ENCODE data around the gene PNMA8B. TPM values are rescaled to one million over a fixed set of nuclear protein-coding genes. Genes with fewer than 3 reads are reported as not detected.

PNMA8B gene, protein sequence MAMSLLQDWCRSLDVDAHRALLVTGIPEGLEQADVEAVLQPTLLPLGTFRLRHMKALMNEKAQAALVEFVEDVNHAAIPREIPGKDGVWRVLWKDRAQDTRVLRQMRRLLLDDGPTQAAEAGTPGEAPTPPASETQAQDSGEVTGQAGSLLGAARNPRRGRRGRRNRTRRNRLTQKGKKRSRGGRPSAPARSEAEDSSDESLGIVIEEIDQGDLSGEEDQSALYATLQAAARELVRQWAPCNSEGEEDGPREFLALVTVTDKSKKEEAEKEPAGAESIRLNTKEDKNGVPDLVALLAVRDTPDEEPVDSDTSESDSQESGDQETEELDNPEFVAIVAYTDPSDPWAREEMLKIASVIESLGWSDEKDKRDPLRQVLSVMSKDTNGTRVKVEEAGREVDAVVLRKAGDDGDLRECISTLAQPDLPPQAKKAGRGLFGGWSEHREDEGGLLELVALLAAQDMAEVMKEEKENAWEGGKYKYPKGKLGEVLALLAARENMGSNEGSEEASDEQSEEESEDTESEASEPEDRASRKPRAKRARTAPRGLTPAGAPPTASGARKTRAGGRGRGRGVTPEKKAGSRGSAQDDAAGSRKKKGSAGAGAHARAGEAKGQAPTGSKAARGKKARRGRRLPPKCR
- 1 to 10 TPM in 1 of 2 donors, under 1 TPM in 1; 0.96 to 3.1 TPM for total RNA-seq

DNA sequence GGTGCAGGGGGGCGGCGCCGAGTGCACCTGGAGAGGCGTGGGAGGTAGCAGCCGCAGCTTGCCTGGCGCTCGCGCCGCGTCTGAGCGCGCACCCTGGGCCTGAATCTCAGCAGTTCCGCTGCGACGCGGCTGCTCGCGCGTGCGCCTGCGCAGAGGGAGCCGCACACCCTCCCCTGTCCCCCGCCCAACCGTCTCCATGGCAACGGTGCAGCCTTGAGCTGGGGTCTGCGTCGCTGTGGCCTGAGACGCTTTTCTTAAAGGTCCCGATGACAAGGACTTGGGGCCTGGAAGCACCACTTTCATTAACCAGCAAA, at the start of gene PNMA8B:
TSS of gene PNMA8B (minus strand) at position 82 of the 314 bp plus-strand sequence. CDS start 402 bp downstream, outside the sequence.
- no peaks in the 10 kb centered on the region for H3K9me3 ChIP-seq
- H3K27me3 ChIP-seq (replicated peaks; ENCODE audit: insufficient read depth): peaks cover 3% of the 10 kb centered on the region
- H3K36me3 ChIP-seq: no peaks in the 10 kb centered on the region
- H3K4me1 ChIP-seq (replicated peaks): no peaks in the 10 kb centered on the region
- peak within 1 kb of the TSS; percentile 9 to 24 for H3K4me3 ChIP-seq
- 8% methylated on average over 17 of the region's 29 CpGs for WGBS
- no peak for DNase-seq (ENCODE audit: low spot score)
- intact Hi-C loops (cut with DNase I): no loop called here
- TF ChIP-seq POLR2AphosphoS5 (IDR thresholded peaks at IDR 0.05) (peak; percentile 7), CTCF (IDR thresholded peaks at IDR 0.05) (no peak)
- no peak within 1 kb of the TSS for H3K27ac ChIP-seq

- intact Hi-C loops (cut with DNase I): no loop called here
- DNase-seq (ENCODE audit: low spot score): no peak
- H3K27me3 ChIP-seq (replicated peaks; ENCODE audit: insufficient read depth): no peaks in the 10 kb centered on the region
- no peaks in the 10 kb centered on the region for H3K36me3 ChIP-seq
- H3K4me1 ChIP-seq (replicated peaks): no peaks in the 10 kb centered on the region
- TF ChIP-seq POLR2A (IDR thresholded peaks at IDR 0.05) (no peak), POLR2AphosphoS5 (IDR thresholded peaks at IDR 0.05) (no peak), CTCF (IDR thresholded peaks at IDR 0.05) (no peak)
- no peak overlapping the region for H3K27ac ChIP-seq
- no peaks in the 10 kb centered on the region for H3K9me3 ChIP-seq
- WGBS: 90% methylated on average over 5 of the region's 5 CpGs
- H3K4me3 ChIP-seq: no peak overlapping the region
Observed at GRCh38 chr19:46544651-46545050, 49.0 kb upstream of the PNMA8B start.

GRCh38 chr19:46542428-46543230, 47.0 kb upstream of the PNMA8B start:
- TF ChIP-seq POLR2A (IDR thresholded peaks at IDR 0.05) (no peak), POLR2AphosphoS5 (IDR thresholded peaks at IDR 0.05) (peak; percentile 45), CTCF (IDR thresholded peaks at IDR 0.05) (peak; percentile 79 to 99 (median 92))
- H3K27me3 ChIP-seq (replicated peaks; ENCODE audit: insufficient read depth): no peaks in the 10 kb centered on the region
- no peaks in the 10 kb centered on the region for H3K9me3 ChIP-seq
- H3K36me3 ChIP-seq: no peaks in the 10 kb centered on the region
- no peak overlapping the region for H3K4me3 ChIP-seq
- intact Hi-C loops (cut with DNase I): no loop called here
- 31% methylated on average over 15 of the region's 15 CpGs for WGBS
- no peak overlapping the region for H3K27ac ChIP-seq
- peak; percentile 89 for DNase-seq (ENCODE audit: low spot score)
- H3K4me1 ChIP-seq (replicated peaks): no peaks in the 10 kb centered on the region

DNA sequence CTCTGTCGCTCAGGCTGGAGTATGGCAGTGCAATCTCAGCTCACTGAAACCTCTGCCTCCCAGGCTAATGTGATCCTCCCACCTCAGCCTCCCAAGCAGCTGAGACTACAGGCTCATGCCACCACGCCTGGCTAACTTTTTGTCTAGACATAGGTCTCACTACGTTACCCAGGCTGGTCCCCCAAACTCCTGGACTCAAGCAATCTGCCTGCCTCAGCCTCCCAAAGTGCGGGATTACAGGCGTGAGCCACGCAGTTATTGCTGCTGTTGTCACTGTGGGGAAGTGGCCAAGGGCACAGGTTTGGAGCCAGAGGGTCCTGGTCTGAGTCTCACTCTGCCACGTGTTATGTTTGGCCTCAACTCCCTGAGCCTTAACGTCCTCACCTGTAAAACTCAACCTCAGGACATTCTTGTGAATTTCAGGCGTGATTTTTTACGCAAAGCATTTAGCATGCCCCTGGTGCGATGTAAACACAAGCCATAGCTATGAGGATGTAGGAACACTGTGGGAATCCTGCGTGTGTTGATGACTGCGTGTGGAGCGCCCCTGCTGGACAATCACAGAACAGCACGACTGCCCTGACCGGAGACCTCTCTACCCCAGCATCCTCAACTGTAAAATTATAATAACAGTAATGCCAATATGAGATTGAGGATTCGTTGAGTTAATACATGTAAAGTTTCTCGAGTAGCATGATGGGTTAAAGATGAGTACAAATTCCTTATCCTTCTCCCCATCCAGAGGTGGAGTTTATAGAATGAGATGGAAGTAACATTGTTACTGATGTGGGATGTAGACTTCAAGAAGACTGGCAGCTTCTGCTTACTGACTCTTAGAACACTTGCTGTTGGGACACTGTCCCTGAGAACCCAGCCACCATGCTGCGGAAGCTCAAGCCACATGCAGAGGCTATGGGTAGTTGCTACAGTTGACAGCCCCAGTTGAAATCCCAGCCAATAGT, 41.8 kb upstream of the PNMA8B start:
- H3K27ac ChIP-seq: no peak overlapping the region
- intact Hi-C loops (cut with DNase I): no loop called here
- peak; percentile 35 to 70 (median 42) for TF ChIP-seq CTCF (IDR thresholded peaks at IDR 0.05)
- no peak for TF ChIP-seq POLR2A (IDR thresholded peaks at IDR 0.05)
- WGBS: 41% methylated on average over 19 of the region's 19 CpGs
- H3K9me3 ChIP-seq: no peaks in the 10 kb centered on the region
- no peak for DNase-seq (ENCODE audit: low spot score)
- no peak overlapping the region for H3K4me3 ChIP-seq
- H3K27me3 ChIP-seq (replicated peaks; ENCODE audit: insufficient read depth): no peaks in the 10 kb centered on the region
- H3K4me1 ChIP-seq (replicated peaks): no peaks in the 10 kb centered on the region
- H3K36me3 ChIP-seq: no peaks in the 10 kb centered on the region
